GM20000 (cell line): ENCODE data around the gene VPS72.

Source experiments
- DNase-seq: peaks from one replicate; pipeline ENCODE4 v3.0.0; 2012; ENCODE audit warnings: low spot score
- TF ChIP-seq, protein P1 (sequence below): IDR thresholded peaks from 2 replicates; pipeline ENCODE4 v1.5.1; 2012; ENCODE audit warnings: mild to moderate bottlenecking, control low read depth; ENCODE audit errors: extremely low read depth, missing control alignments

Gene VPS72

GRCh38 chr1:151176514-151177045 lies 13.4 kb downstream of the VPS72 start:
- DNase-seq, result no peak
- TF ChIP-seq, protein P1, sequence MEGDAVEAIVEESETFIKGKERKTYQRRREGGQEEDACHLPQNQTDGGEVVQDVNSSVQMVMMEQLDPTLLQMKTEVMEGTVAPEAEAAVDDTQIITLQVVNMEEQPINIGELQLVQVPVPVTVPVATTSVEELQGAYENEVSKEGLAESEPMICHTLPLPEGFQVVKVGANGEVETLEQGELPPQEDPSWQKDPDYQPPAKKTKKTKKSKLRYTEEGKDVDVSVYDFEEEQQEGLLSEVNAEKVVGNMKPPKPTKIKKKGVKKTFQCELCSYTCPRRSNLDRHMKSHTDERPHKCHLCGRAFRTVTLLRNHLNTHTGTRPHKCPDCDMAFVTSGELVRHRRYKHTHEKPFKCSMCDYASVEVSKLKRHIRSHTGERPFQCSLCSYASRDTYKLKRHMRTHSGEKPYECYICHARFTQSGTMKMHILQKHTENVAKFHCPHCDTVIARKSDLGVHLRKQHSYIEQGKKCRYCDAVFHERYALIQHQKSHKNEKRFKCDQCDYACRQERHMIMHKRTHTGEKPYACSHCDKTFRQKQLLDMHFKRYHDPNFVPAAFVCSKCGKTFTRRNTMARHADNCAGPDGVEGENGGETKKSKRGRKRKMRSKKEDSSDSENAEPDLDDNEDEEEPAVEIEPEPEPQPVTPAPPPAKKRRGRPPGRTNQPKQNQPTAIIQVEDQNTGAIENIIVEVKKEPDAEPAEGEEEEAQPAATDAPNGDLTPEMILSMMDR, result no peak

GRCh38 chr1:151175863-151176262 lies 14.1 kb downstream of the VPS72 start, which contains the start of gene TMOD4:
Gene TMOD4, minus strand, starts transcription at chr1:151175981. Its CDS starts 1,106 bp downstream, at chr1:151174875.
- TF ChIP-seq, protein P1, result no peak
- DNase-seq, result no peak

DNA sequence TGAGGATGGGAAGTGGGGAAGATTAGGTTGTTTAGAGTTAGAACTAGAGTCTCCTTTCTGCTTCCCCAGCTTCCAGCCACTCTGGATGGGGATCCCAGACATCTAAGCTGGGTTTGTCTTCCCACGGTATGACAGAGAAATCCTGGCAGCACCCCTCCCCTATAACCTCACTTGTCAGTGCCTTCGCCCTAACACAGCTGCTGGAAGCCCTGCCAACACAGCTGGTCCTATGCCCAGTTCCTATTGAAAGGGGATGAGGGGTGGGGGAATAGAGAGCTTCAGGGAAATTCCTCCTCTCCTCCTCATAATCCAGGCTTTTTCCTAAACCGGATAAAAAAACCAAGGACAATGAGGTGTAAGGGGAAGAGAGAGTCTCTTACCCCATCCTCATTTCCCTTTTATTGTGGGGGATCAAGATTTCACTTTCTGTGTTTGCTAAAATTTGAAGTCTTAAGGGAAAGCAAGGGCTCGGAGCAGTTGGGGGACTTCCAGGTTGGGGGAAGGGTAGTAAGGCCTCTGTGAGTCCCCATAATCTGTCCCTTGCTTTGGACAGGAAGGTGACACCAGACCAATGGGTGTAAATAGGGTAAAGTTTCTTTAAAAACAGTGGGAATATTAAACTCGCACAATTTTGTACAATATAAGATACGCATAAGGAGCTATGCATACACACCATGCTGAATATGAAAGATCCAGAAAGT lies 14.8 kb downstream of the VPS72 start:
- no peak for DNase-seq
- TF ChIP-seq, protein P1, result no peak

GRCh38 chr1:151171190-151171589 lies 18.8 kb downstream of the VPS72 start:
- no peak for DNase-seq
- TF ChIP-seq, protein P1, result no peak

DNA sequence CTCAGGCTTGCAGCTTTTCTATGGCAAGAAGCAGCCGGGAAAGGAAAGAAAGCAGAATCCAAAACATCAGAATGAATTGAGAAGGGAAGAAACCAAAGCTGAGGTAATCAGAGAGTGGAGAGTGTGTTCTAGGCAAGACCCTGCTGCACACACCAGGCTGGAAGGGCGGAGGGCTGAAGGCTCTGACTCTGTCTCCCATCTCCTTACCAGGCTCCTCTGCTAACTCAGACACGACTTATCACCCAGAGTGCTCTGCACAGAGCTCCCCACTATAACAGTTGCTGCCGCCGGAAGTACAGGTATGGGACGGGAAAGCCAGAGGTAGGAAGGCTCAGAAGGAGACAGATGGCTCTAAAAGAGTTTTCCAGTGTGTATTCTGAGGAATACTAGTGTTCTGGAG lies 22.9 kb downstream of the VPS72 start:
- DNase-seq, result no peak
- TF ChIP-seq, protein P1, result no peak

DNA sequence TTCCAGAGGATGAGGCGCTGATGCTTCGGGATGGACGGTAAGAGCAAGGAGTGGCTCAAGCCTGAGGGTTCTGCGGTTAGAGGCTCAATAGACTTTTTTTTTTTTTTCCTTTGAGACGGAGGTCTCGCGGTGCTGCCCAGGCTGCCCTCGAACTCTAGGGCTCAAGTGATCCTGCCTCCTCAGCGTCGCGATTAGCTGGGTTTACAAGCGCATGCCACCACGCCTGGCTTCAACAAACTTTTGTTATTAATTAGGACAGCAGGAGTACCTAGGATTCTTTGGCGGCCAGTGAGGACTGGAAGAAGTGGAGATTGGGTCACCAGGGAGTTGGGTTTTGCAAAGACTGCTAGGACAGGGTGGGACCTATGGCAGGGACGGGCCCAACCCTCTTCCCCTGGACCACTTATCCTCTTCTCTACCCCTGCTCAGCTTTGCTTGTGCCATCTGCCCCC lies 23.5 kb downstream of the VPS72 start:
- TF ChIP-seq, protein P1, result no peak
- DNase-seq, result no peak

GRCh38 chr1:151165738-151166504 lies 24.1 kb downstream of the VPS72 start, which contains the start of the genes LYSMD1 and SCNM1:
Gene LYSMD1, minus strand, starts transcription at chr1:151165902. Its CDS starts 644 bp downstream, at chr1:151165258.
Gene SCNM1, plus strand, starts transcription at chr1:151166144. Its CDS starts 9 bp downstream, at chr1:151166153.
- TF ChIP-seq, protein P1, result no peak
- DNase-seq, result peak; percentile 91
